Activated T-cell treated with anti-CD3 and anti-CD28 coated beads, Interleukin-2, amount 50 U/mL, for 48 hours (primary cell): ENCODE measurements around the gene SDR39U1.

ENCODE experiments used
- DNase-seq, 2 experiments: peaks; one replicate each; pipeline ENCODE4 v3.0.0-alpha.2; 2020

Gene SDR39U1

DNA sequence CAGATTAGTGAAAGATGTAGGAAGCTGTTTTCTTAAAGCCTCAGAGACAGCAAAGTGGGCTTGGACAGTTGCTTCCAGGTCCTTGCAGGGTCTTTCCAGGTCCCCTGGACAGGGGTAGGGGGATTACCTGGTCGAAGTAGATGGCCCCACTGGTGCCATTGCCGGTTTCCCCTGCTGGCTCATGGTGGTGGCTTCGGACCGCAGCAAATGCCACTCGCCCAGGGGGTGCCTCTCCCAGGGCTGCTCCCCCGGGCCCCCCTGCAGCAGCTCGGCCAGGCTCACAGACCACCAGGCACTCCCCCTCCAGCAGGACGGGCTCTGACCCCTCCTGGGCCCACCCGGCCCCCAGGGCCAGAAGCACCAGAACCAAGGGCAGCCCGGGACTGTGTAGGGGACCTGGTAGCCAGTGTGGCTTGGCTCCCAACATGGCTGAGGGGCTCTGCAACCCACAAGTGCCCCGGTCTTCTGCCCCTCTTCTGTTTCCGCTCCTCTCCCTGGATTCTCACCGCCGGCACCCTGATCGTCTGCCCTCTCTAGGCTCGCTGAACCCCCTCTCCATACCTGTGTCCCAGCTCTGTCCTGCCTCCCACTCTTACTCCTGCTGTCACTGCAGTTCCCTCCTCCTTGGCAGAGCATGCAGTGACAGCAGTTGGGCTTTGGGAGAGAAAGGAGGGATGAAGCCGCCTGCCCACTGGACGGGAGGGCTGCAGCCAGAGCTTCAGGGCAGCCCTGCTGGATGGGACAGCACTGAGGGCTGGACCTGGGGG is 13.8 kb downstream of the SDR39U1 start:
- peak in 1 of 2 experiments; percentile 9 for DNase-seq

DNA sequence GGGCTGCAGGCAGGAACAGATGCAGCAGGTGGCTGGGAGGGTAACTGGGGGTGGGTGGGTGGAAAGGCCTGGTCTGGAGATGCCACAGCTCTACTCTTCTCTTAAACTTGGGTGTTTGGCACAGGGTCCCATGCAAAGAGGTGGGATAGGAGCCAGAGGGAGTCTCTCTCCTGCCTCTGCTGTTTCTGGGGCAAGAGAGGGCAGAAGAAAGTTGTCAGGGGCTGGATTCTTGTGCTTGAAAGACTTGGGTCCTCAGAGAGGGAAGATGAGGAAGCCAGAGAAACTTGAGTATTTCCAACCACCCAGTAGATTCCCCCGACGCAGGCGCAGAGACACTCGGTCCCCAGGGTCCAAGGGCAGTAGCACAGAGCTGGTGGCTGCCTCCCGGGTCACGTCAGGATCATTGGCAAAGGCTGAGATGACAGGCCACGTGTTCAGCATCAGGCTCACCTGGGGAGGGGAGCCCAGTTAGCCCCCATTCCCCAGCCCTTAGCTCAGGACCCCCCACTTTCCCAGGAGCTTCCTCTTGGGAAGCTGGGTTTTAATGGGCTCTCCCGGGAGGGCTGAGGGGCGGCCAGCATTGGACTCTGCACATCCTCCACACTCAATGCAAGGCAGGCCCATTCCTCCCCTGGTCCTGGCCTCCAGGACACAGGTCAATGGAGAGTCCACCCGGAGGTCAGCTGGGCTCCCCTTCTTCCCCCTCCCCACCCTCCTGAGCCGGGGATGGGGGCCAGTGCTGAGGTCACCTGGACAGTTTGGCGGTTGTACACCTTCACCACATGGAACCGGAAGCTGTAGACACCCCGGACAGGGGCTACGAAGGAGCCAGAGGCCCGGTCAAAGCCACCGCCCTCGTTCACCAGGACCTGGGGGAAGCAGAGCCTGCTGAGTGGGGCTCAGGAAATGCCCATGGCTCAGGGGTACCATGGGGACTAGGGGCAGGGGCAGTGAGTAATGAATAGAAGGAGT is 14.8 kb downstream of the SDR39U1 start:
- peak in 1 of 2 experiments; percentile 14 for DNase-seq

DNA sequence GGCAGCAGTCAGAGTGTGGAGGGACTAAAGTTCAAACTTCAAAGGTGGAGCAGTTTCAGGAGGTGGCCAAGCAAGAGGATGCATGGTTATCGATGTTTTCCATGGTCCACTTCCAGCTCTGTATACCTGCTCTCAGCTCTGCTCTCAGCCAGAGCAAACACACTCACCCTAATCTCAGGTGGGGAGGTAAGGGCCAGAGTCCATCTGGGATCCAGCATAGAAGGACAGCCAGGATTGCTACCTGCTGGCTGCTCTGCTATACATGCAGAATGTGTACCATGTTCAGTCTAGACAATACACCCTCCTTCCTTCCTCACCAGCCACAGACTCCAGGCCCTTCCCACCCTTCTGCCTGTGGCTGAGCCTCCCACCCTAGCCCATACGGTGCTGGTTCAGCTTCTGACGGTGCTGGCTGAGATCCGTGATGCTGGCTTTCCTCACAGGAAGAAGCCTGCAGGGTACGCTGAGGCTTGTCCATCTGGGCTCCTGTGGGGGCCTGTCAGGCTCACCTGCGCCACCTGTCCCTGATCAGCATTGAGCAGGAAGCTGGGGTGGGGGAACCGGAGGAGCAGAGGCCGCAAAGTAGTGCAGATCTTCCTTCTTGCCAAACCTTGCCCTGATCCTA is 15.6 kb downstream of the SDR39U1 start:
- DNase-seq: peak in 1 of 2 experiments; percentile 13

DNA sequence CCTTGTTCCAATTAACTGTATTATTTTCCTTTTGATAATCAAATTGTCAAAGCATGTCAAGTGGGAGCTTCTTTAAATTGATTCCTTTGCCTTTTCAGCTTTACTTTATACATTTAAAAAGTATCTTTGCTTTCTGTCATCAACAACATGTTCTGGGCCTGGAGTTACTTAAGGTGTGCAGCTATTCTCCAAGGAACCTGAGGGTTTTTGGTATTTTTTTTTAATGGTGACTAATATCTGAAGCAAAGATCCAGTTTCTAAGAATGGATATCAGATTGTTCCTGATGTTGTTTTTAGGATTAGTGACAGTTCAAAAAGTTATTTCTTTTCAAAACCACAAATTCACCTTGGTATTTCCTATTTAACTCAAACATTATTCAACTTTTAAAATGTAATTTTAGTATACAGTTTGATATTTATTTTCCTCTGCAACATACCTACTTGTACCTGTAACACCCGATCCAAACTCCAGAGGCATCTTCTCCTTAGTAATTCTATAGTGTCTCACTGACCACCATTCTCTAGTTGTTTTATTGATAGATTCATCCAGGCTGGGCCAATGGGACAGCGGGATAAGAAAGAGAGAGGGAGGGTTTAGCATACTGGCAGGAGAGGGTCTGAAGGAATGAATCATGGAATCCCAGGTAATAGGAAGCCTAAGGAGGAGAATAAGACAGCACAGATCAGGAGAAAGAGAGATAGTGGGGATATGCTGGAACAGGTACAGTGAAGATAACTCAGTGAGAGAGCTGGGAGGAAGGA is 16.2 kb downstream of the SDR39U1 start:
- no peak for DNase-seq

DNA sequence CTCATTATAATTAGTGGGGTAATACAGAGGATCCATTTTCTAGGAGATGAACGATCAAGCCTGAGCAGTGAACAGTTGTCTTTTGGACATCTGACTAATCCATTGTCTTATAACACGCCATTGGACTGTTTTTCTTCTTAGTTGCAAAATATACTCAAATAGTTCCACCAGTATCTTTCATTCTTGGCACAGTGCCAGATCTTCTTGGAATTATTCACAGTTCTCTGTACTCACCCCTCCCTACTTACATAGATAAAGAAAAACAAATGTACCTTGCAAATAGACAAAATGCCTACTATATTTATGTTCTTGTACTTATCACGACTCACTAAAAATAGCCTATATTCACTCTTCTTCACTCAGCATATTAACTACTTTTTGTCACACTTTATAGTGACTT is 16.9 kb downstream of the SDR39U1 start:
- DNase-seq: no peak

DNA sequence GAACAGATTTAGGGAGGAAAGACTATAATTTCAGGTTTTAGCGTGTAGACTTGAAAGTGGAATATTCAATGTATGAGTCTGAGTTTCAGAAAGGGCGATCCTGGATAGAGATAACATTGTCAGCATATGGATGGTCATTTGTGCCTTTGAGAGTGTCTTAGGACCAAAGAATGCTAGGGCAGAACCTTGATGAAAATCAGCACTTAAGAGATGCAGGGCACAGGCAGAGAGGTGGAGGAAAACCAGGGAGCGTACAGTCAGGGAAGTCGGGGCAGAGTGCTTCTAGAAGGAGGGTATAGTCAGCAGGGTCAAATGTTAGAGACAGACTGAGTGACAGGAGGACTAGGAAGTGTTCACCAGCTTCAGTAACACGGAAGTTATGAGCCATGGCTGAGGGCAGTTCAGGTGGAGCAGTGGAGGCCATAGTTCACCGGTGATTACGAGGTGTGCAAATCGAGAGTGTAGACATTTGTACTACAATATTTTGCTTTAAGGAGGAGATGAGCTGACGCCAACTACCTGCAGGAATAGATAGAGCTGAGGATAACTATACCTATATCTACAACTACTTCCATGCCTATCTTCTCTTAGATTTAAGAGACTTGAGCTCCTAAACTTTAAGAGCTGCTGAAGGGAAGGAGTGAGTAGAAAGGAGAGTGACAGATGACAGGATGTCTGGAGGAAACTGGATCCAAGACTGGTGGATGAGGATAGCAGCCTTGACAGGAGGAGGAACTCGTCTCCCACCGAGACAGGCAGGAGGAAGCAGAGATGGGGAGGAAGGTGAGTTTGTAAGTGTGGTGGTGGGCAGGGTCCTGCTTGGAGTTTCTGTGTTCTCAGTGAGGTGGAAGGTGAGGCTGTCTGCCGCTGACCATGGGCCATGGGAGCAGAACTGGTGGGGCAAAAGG is 19.6 kb downstream of the SDR39U1 start:
- DNase-seq: peak in 1 of 2 experiments; percentile 13

DNA sequence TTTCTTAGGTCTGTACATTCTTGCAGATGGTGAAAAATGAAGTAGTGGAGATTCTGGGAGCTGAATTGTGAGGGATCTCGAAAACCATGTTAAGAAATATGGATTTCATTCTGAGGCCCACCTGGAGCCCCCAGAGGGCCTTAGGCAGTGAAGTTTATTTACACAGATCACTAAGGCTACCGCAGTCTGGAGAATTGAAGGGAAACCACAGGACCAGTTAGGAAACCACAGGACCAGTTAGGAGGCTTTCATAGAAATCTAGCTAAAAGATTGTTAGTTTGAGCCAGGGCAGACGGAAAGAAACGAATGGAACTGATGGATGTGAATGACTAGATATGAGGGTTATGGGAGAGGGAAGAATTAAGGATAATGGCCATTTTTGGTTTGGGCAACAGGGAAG is 20.3 kb downstream of the SDR39U1 start:
- DNase-seq: no peak

DNA sequence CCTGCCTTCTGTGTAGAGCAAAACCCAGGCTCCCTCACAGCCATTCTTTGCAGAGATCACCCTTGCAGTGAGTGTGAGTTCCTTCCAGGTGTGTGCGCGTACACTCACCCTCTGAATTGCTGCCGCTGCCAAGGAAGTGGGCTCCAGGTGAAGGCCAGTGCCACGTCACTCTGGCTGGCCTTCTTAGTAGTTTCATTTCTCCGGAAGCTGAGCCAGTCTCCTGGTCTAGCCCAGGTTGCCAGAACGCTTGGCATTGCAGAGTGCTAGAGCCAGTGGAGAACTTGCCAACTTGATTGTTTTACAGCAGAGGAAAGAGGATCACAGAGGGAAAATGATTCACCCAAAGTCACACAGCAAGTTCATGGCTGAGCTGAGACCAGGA is 24.1 kb downstream of the SDR39U1 start:
- DNase-seq: no peak

DNA sequence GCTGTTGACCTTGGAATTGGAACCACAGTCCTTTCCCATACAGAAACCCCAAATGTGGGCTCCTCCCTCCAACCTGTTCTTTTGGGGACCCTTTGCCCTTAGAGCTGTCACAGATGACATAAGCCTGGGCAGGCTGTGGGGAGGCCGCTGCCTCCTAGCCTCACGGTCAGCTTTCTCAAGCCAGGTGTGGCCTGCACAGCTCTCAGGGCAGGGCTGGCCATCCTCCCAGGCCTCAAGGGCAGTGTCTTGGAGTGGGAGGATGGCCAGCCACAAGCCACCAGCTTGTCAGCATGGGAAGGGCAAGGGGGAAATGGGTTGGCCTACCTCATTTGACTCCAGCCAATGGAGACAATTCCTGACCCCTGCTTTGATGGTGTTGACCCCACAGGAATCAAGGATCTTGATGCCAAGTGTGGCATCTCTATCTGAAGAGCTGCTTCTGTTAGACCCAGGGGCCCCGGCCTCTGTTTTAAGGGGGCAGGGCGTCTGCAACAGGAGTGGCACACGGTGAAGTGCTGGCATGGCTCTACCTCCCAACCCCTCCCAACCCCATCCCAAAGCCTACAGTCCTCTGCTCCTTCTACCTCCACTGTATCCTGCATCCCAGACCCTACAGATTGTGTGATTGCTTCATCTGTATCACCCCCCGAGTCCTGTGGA is 24.6 kb downstream of the SDR39U1 start:
- no peak for DNase-seq

DNA sequence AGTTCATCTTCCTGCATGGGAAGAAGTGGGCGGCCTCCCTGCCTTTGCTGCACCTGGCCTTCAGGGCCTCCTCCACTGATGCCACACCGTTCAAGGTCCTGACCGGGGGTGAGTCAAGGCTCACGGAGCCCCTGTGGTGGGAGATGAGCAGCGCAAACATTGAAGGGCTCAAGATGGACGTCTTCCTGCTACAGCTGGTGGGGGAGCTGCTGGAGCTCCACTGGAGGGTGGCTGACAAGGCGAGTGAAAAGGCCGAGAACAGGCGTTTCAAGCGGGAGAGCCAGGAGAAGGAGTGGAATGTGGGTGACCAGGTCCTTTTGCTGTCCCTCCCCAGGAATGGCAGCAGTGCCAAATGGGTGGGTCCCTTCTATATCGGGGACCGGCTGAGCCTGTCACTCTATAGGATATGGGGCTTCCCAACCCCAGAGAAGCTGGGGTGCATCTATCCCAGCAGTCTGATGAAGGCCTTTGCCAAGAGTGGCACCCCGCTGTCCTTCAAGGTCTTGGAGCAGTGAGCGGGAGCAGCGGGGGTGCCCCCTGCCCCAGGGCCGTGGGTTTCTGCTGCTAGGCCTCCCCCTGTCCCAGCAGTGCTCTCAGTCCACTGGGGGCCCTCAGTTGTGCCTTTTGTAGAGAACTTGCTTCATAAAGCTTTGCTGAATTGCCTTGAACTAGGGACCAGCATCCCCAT is 25.5 kb downstream of the SDR39U1 start:
- no peak for DNase-seq

DNA sequence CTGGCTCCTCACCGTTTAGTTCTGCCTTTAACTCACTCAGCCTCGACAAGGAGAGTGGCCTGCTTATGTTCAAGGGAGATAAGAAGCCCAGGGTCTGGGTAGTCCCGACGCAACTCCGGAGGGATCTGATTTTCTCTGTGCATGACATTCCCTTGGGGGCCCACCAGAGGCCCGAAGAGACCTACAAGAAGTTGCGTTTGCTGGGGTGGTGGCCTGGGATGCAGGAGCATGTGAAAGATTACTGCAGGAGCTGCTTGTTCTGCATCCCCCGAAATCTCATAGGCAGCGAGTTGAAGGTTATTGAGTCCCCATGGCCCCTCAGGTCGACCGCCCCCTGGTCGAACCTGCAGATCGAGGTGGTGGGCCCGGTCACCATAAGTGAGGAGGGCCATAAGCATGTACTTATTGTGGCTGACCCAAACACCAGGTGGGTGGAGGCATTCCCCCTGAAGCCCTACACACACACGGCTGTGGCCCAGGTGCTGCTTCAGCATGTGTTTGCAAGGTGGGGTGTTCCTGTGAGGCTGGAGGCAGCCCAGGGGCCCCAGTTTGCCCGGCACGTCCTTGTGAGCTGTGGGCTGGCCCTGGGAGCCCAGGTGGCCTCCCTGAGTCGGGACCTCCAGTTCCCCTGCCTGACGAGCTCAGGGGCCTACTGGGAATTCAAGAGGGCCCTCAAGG is 26.2 kb downstream of the SDR39U1 start:
- no peak for DNase-seq

DNA sequence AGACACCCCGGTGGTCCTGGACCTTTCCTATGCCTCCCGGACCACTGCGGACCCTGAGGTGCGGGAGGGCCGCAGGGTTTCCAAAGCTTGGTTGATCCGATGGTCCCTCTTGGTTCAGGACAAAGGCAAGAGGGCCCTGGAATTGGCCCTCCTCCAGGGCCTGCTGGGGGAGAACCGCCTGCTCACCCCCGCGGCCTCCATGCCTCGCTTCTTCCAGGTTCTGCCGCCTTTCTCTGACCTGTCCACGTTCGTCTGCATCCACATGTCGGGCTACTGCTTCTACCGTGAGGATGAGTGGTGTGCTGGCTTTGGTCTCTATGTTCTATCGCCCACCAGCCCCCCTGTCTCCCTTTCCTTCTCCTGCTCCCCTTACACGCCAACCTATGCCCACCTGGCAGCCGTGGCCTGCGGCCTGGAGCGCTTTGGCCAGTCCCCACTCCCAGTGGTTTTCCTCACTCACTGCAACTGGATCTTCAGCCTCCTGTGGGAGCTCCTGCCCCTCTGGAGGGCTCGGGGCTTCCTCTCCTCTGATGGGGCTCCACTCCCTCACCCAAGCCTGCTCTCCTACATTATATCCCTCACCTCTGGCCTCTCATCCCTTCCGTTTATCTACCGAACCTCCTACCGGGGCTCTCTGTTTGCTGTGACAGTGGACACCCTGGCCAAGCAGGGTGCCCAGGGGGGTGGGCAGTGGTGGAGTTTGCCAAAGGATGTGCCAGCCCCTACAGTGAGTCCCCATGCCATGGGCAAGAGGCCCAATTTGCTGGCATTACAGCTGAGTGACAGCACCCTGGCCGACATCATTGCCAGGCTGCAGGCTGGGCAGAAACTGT is 26.9 kb downstream of the SDR39U1 start:
- no peak for DNase-seq

DNA sequence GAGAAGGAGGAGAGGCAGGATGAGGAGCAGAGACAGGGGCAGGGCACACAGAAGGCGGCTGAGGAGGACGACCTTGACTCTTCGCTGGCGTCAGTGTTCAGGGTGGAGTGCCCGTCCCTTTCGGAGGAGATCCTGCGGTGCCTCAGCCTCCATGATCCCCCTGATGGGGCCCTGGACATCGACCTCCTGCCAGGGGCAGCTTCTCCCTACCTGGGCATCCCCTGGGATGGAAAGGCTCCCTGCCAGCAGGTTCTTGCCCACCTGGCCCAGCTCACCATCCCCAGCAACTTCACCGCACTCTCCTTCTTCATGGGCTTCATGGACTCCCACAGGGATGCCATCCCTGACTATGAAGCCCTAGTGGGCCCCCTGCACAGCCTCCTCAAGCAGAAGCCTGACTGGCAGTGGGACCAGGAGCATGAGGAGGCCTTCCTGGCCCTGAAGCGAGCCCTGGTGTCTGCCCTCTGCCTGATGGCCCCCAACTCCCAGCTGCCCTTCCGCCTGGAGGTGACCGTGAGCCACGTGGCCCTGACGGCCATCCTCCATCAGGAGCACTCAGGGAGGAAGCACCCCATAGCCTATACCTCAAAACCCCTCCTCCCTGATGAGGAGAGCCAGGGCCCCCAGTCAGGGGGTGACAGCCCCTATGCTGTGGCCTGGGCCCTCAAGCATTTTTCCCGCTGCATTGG is 27.7 kb downstream of the SDR39U1 start:
- DNase-seq: no peak

DNA sequence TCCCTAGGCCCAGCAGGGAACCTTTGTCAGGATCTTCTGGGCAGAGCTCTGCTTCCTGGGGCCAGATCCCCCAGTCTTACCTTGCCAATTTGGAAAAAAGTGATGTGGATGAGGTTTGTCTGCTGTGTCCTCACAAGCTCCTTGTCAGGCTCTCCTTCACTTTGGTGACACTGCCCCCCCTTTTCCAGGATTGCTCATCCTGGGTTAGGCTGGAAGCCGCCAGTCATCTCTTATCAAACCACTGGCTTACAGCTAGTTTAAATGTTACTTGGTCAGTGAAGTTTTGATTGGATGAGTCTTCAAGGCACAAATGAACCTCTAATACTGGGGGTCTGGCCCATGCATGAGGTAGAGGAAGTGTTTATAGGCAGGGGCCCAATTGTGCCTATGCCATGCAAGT is 28.5 kb downstream of the SDR39U1 start:
- DNase-seq: no peak

DNA sequence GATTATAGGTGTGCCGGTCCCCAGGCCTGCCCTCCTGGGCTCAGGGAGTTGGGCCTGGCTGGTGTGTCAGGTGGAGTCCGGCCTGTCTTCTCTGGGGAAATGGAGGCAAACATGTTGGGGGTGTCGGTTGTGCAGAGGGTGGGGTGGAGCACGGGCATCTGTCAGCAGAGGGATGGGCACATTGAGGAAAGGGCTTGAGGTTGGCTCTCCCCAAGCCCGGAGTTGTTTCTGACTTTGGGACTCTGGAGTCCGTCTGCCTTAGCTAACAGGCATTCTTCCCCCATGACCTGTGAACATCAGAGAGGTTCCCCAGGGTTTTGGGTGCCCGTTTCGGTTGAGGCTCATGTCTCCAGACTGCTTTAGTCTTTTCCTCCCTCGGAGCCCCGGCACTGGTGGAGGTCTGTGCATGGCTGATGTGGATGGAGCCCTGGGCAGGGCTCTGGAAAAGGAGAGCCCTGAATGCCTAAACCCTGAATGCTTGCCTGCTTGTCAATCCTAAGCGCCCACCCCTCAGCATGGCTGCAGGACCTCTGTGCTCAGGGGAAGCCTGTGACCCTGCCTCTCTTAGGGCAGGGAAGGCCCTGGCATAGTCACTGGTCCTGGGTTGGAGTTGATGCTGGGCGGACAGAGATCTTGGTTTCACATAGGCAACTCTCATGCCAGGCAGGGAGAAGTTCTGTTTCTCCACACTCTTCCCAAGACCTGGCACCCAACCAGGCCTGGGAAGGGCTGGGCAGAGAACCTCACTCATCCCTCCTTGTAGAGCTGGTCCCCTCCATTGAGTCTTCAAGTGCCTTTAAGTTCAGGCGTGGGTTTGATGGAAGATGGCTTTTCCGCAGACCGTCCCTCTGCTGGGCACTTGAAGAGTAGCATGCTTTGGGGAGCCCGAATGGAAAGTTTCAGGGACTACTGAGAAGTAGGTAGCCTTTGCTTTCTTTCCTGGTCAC is 30.9 kb downstream of the SDR39U1 start:
- DNase-seq: peak; percentile 48 to 51

DNA sequence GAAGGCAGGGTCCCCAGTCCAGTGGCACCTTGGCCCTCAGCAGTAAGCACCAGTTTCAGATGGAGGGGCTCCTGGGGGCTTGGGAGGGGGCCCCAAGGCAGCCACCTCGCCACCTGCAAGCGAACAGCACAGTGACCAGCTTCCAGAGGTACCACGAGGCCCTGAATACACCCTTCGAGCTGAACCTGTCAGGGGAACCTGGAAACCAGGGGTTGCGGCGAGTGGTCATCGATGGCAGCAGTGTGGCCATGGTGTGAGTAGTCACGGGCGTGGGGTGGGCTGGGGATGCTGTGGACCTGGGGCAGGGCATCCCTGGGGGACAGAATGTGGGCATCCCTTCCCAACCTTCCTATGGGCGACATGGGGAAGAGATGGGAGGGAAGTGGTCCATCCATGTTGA is 32.6 kb downstream of the SDR39U1 start:
- DNase-seq: no peak

DNA sequence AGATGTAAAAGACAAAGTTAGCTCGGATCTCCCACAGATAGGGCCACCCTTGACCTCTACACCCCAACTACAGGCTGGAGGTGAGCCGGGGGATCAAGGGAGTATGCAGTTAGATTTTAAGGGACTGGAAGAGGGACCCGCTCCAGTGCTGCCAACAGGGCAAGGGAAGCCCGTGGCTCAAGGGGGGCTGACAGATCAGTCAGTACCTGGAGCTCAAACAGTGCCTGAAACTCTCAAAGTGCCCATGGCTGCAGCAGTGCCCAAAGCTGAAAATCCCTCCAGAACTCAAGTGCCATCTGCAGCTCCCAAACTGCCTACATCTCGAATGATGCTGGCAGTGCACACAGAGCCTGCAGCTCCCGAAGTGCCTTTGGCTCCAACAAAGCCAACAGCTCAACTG is 33.4 kb downstream of the SDR39U1 start:
- DNase-seq: no peak
